HG02938 (cell line): ENCODE measurements around the gene RNF39.

Experiments used
- ATAC-seq: cut with Tn5 transposase; IDR thresholded peaks from one replicate; pipeline ENCODE4 v1.9.1; 2021; ENCODE audit warnings: mild to moderate bottlenecking, moderate library complexity; ENCODE audit not compliant: unreplicated experiment

Gene RNF39

GRCh38 chr6:30020626-30021025 lies 54.9 kb downstream of the RNF39 start:
- ATAC-seq = no peak
